ENCODE data around the gene TCL1B.
A peak's percentile ranks its signal among the peaks of the same experiment; 100 is the strongest.
"Not testable (repeated sequence)": the region's sequence is repeated elsewhere in the genome, so short reads cannot be mapped to it uniquely, and the experiment has no call there.

TCL1B gene

GRCh38 chr14:95722525-95723190 is 36.4 kb downstream of the TCL1B start:
- DNase-seq (ENCODE audit: low read depth): peak; percentile 1
- no peak overlapping the region for H3K4me3 ChIP-seq (ENCODE audit: control insufficient read depth, low read depth, low read length)
- TF ChIP-seq, protein P1, sequence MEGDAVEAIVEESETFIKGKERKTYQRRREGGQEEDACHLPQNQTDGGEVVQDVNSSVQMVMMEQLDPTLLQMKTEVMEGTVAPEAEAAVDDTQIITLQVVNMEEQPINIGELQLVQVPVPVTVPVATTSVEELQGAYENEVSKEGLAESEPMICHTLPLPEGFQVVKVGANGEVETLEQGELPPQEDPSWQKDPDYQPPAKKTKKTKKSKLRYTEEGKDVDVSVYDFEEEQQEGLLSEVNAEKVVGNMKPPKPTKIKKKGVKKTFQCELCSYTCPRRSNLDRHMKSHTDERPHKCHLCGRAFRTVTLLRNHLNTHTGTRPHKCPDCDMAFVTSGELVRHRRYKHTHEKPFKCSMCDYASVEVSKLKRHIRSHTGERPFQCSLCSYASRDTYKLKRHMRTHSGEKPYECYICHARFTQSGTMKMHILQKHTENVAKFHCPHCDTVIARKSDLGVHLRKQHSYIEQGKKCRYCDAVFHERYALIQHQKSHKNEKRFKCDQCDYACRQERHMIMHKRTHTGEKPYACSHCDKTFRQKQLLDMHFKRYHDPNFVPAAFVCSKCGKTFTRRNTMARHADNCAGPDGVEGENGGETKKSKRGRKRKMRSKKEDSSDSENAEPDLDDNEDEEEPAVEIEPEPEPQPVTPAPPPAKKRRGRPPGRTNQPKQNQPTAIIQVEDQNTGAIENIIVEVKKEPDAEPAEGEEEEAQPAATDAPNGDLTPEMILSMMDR (conservative IDR thresholded peaks at IDR 0.05; ENCODE audit: control insufficient read depth, insufficient read depth, low read depth, low read length): no peak

DNA sequence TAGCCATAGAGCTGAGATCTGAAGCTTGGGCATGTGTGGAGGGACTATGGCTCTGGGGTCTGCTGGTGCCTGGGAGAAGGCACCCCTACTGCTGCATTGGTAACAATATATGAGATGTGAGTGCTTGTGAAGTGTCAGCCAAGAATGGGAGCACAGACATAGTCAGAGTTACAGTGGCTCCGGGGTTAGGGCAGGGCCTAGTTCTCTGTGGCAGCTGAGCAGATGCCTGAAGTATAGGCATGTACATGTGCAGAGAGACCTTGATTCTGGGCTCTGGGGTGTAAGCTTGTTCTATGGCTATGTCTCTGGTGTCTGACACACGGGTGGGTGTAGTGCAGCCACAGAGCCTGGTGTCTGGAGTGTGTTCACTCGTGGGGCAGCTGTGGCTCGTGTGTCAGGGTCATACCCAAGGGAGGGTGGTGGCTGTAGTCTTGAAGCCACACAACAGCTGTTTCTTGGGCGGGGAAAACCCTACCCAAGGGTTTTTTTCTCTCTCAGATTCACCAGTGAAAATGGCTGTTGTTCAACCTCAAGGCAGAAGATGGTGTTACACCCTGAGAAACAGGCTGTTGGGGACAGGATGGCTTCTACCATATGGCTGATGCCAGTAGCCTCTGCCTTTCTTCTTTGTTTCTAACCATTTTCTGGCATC is 39.6 kb downstream of the TCL1B start:
- DNase-seq (ENCODE audit: low read depth): no peak
- TF ChIP-seq, protein P1 (conservative IDR thresholded peaks at IDR 0.05; ENCODE audit: control insufficient read depth, insufficient read depth, low read depth, low read length): no peak
- no peak overlapping the region for H3K4me3 ChIP-seq (ENCODE audit: control insufficient read depth, low read depth, low read length)

GRCh38 chr14:95727056-95727700 is 41.0 kb downstream of the TCL1B start:
- TF ChIP-seq, protein P1 (conservative IDR thresholded peaks at IDR 0.05; ENCODE audit: control insufficient read depth, insufficient read depth, low read depth, low read length): no peak
- DNase-seq (ENCODE audit: low read depth): no peak
- no peak overlapping the region for H3K4me3 ChIP-seq (ENCODE audit: control insufficient read depth, low read depth, low read length)

DNA sequence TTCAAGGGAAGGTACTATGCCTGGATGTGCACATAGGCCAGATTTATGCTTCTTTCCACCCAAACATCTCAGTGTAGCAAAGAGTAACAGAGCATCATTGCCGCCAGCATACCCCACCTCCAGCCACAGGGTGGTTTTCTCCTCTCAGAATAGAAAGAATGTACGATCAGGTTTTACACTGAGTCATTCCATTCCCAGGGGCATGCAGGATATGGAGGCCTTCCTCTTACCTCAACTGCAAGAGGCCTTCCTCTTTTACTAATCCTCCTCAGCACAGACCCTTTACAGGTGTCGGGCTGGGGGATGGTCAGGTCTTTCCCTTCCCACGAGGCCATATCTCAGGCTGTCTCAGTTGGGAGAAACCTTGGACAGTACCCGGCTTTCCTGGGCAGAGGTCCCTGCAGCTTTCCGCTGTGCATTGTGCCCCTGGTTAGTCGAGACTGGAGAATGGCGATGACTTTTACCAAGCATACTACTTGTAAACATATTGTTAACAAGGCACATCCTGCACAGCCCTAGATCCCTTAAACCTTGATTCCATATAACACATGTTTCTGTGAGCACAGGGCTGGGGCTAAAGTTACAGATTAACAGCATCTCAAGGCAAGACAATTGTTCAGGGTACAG is 43.3 kb downstream of the TCL1B start:
- DNase-seq (ENCODE audit: low read depth); H3K4me3 ChIP-seq (ENCODE audit: control insufficient read depth, low read depth, low read length): not testable (repeated sequence)

DNA sequence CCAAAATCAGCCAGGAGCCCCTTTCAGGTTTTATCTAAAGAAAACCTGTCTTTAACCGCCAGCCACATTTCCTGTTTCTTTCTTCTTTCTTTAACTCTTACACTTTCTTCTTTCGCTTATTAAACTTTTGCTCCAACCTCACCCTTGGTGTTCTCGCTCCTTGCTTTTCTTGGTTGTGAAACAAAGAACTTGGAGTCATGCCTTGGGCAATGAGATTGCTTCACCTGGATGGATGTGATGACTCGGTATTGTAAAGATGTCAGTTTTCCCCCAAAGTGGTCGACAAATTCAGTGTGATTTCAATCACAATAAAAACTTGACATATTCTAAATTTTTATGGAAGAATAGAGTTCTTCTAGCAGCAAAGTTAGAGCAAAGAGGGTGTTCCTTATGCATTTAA is 43.9 kb downstream of the TCL1B start:
- TF ChIP-seq, protein P1 (conservative IDR thresholded peaks at IDR 0.05; ENCODE audit: control insufficient read depth, insufficient read depth, low read depth, low read length): no peak
- H3K4me3 ChIP-seq (ENCODE audit: control insufficient read depth, low read depth, low read length): no peak overlapping the region
- DNase-seq (ENCODE audit: low read depth): no peak

- H3K4me3 ChIP-seq (ENCODE audit: control insufficient read depth, low read depth, low read length): no peak overlapping the region
- TF ChIP-seq, protein P1 (conservative IDR thresholded peaks at IDR 0.05; ENCODE audit: control insufficient read depth, insufficient read depth, low read depth, low read length): no peak
- no peak for DNase-seq (ENCODE audit: low read depth)
Observed at GRCh38 chr14:95733212-95733611, 47.0 kb downstream of the TCL1B start.

- no peak for DNase-seq (ENCODE audit: low read depth)
- no peak overlapping the region for H3K4me3 ChIP-seq (ENCODE audit: control insufficient read depth, low read depth, low read length)
- TF ChIP-seq, protein P1 (conservative IDR thresholded peaks at IDR 0.05; ENCODE audit: control insufficient read depth, insufficient read depth, low read depth, low read length): no peak
Observed at GRCh38 chr14:95739356-95739755, 53.1 kb downstream of the TCL1B start.
